HPDE6-E6E7 (cell line): ENCODE data around the gene AEBP2.
"Not testable (repeated sequence)": the region's sequence is repeated elsewhere in the genome, so short reads cannot be mapped to it uniquely, and the experiment has no call there.

Experiments
- DNase-seq: peaks from one replicate; pipeline ENCODE4 v3.0.0; 2011; ENCODE audit warnings: missing footprints; ENCODE audit errors: extremely low spot score

Gene AEBP2

GRCh38 chr12:19507823-19508222, 68.5 kb downstream of the AEBP2 start:
- DNase-seq: no peak

DNA sequence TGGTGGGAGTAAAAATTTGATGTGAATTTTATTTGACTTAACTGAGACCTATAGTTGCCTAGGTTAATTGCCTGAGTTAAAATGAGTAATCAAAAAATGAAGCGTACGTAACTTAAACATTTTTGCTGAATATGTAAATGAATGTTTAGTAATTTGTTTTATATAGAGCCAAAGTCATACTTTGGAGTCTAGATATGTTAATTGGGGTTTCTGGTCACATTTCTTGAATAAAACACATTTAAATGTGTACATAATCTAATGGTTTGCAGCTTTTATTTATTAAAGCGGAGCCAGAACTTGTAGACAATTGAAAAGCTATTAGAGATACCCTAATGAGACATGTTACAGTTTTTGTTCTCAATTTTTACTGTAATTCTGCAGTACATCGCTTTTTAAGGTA, 71.2 kb downstream of the AEBP2 start:
- DNase-seq: no peak

DNA sequence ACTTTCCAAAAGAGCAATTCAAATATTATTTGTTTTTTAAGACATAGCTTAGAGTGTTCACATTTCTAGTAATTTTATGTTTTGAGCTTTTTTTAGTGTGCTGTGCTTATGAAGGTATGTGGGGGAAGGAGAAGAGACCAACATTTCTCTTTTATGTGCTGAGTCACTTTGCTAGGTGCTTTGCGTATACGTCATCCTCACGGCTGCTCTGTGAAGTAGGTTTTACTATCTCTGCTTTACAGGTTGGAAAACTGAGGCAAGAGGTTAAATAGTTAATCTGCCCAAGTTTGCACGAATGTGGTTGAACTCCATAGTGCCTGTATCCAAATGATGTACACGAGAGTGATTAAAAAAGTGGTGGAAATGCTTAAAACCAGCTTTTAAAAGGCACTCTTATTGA, 75.9 kb downstream of the AEBP2 start:
- no peak for DNase-seq

DNA sequence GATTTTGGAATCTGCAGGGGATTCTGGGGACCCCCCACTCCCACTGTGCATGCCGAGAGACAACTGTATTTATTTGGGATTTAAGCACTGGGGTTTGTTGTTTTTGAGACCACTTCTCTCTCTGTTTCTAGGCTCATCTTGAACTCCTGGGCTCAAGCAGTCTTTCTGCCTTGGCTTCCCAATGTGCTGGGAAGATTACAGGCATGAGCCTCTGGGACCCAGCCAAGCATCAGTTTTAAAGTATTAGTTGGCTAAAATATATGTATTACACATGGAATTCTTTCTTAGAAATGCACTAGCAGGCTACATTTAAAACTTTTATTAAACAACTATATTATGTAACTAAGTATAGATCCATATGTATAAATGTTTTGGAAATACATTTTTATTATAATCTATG, 78.3 kb downstream of the AEBP2 start:
- no peak for DNase-seq

DNA sequence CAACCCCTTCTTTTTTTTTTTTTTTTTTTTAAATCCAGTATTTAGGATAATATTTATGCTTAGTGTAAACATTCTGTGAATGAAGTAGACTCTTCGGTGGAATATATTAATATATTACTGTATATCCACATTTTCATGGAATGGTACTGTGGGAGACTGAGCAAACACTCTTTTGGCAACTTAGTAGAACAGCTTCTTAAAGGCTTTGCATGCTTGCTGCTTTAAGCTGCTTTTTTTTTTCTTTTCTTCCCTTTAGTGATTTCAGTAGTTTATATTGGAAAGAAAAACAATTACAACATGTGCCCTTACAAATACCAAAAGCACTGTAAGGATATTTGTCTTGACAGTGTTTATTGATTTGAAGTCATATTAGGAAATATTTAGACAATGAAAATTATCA, 78.9 kb downstream of the AEBP2 start:
- DNase-seq: no peak

GRCh38 chr12:19520646-19521415, 81.5 kb downstream of the AEBP2 start:
- no peak for DNase-seq

- no peak for DNase-seq
Observed at GRCh38 chr12:19525274-19525673, 86.0 kb downstream of the AEBP2 start.

DNA sequence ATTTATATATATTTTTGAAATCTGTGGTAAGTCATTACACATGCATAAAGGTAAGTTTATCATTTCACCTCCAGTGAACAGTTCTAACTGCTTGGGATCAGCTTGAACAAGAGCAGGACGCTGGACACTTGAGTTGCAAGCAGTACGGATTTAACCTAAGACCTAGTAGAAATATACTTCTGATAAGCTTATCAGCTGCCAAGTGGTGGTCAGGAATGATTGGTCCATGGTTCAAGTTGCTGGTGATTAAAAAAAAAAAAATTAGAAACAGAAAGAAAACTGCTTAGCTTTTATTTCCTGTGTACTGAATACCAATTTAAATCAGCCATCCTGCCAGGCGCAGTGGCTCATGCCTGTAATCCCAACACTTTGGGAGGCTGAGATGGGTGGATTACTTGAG, 88.6 kb downstream of the AEBP2 start:
- DNase-seq: no peak

DNA sequence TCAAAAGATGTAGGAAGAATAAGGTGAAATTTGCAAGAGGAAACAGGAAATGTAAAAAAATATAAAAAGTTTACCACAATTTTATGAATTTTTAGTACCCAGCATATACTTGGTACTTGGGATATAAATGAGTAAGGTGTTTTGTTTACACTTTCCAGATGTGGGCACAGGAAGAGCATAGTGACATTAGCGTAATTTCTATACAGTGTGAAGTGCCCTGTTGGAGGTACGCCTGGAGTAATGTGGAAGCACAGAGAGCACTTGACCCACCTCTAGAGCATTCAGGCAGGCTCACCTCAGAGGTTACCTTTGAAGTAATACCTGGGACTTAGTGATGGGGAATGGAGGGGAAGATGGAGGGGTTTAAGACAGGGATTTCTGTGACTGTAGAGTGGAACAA, 89.5 kb downstream of the AEBP2 start:
- DNase-seq: no peak

DNA sequence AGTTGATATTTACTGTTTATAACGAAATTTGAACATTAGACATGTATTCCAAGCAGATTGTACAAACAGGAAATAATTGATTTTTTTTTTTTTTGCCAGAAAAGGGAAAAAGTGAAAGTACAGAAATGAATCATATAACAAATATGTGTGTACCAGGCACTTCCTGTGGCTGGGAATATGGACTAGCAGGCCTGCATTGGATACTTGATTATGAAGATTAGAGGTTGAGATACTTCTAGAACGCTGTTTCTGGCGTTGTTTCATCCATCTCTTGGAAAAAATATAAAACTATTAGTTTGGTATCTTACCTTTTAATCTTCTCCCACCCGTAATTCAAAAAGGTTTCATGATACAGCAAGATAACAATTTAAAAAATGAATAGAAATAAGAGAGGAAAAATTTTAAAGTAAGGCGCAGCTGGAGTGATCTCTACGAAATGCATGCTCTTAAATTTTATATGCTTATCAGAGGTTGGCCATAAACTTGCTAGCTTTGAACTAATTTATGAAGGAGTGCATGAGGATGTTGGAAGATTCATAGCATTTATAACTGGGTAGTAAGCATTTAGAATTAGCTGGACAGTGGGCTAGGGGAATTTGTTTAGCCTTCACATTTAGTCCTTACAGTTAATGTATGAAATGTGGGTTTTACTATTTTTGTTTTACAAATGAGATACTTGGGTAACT, 90.8 kb downstream of the AEBP2 start:
- DNase-seq: no peak

- DNase-seq: no peak
Observed at GRCh38 chr12:19530637-19531023, 91.3 kb downstream of the AEBP2 start.

- DNase-seq: no peak
Observed at GRCh38 chr12:19533567-19533966, 94.3 kb downstream of the AEBP2 start.

GRCh38 chr12:19539071-19539470, 99.8 kb downstream of the AEBP2 start:
- no peak for DNase-seq

GRCh38 chr12:19539836-19540235, 100.5 kb downstream of the AEBP2 start:
- DNase-seq: no peak

DNA sequence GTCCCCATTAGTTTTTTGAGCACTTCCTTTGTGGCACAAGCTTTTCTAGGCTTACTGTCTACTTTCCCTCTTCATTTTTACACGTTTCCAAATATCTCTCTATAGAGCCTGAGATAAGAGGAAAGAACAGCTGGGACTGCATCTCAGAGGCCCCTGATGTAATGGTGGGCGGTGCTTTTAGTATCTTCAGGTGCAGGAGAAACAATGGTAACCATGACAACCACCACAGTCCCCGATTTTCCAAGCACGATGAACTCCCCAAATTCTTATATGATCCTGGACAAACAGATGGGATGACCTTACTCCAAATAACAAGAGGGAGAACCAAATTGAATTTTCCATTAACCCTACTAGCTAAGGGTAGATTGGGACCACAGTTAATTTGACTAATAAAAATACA, 103.3 kb downstream of the AEBP2 start:
- no peak for DNase-seq

GRCh38 chr12:19544353-19544752, 105.1 kb downstream of the AEBP2 start:
- no peak for DNase-seq

DNA sequence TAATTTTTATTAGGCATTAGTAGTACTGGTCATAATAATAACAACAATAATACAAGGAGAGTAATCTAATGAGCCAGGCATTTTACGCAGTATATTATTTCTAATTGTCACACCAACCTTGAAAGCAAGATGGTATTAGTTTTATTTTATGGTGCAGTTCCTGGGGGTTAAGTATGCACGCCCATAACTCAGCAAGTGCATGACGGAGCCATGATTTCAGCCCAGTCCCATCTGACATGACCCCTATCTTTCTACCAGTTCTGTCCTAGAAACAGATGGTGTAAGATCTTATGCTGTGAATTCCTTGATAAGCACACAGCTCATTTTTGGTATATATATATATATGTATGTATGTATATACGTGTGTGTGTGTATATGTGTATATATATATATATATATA, 106.0 kb downstream of the AEBP2 start:
- no peak for DNase-seq

DNA sequence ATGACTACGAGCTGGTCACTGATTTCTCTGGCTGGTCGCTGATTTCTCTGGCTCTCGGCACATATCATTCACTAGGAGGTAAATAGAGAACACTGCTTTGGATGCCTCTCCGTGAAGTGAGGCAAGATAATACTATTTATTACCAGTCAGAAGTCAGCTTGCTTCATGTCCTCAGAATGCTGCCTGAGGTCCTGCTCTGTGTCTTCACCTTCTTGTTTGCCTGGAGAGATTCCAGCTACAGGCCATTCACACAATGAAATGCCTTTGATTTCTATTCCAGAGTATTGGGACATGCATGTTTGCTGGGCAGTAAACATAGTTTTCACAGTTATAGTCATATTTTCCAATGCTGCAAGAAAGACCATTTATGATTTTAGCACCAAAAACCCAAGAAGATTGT, 106.7 kb downstream of the AEBP2 start:
- DNase-seq: no peak

- no peak for DNase-seq
Observed at GRCh38 chr12:19546611-19547162, 107.4 kb downstream of the AEBP2 start.

DNA sequence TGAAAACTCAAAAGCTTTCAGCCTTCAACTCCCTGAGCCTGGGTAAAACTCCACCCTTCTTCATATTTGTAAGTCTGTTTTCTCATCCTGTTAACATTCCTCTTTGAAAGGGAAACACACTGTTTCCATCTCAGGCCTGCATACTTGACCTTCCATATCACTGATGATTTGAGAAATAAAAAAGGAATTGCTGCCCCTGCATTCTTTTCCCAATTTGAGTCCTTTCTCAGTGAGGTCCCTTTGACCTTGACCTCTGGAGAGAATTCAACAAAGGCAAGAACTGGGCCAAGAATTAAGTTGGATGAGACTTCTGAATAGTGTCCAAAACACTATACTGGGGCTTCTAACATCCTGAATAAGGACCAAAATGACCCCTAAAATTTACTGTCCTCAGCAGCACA, 108.0 kb downstream of the AEBP2 start:
- no peak for DNase-seq

- no peak for DNase-seq
Observed at GRCh38 chr12:19548834-19549233, 109.5 kb downstream of the AEBP2 start.

- no peak for DNase-seq
Observed at GRCh38 chr12:19550626-19551025, 111.3 kb downstream of the AEBP2 start.

- not testable (repeated sequence) for DNase-seq
Observed at GRCh38 chr12:19552441-19553097, 113.3 kb downstream of the AEBP2 start.
